Measurements from ENCODE around the gene BTG4.

DNA sequence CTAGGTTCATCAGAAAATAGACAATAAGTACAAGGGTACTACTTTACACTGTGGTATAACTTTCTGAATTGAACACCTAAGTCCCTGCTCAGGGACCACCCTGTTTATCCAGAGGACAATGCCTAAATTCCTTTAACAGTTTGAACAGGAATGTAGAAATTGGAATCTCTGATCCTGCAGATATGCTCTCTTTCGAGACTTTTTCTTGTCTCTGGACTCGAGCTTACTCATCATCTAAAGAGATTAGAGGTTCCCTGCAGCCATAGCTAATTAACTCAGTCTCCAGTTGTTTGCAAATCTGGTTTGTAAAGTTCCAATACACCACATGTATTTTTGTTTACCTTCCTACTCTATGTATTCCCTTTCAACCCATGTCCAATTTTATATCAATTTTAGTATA, 3.4 kb upstream of the BTG4 start:
- TF ChIP-seq, protein P1, sequence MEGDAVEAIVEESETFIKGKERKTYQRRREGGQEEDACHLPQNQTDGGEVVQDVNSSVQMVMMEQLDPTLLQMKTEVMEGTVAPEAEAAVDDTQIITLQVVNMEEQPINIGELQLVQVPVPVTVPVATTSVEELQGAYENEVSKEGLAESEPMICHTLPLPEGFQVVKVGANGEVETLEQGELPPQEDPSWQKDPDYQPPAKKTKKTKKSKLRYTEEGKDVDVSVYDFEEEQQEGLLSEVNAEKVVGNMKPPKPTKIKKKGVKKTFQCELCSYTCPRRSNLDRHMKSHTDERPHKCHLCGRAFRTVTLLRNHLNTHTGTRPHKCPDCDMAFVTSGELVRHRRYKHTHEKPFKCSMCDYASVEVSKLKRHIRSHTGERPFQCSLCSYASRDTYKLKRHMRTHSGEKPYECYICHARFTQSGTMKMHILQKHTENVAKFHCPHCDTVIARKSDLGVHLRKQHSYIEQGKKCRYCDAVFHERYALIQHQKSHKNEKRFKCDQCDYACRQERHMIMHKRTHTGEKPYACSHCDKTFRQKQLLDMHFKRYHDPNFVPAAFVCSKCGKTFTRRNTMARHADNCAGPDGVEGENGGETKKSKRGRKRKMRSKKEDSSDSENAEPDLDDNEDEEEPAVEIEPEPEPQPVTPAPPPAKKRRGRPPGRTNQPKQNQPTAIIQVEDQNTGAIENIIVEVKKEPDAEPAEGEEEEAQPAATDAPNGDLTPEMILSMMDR (IDR thresholded peaks at IDR 0.05): no peak
- TF ChIP-seq POLR2A (IDR thresholded peaks at IDR 0.05) (no peak), POLR2AphosphoS5 (IDR thresholded peaks at IDR 0.05) (no peak)
